Mesendoderm (in vitro differentiated cells): ENCODE measurements around the gene LDLRAD4.

Source experiments
- DNase-seq: peaks from one replicate; pipeline ENCODE4 v3.0.0; 2013
- H2AK5ac ChIP-seq: 2 replicates; pipeline ENCODE4 v1.6.1; 2013; ENCODE audit warnings: low read length, inconsistent platforms
- H2BK120ac ChIP-seq: 2 replicates; pipeline ENCODE4 v1.6.1; 2013; ENCODE audit warnings: low read depth, mild to moderate bottlenecking, low read length, moderate library complexity, mixed read lengths
- H2BK15ac ChIP-seq: replicated peaks from 2 replicates; pipeline ENCODE4 v1.6.1; 2013; ENCODE audit warnings: low read depth, mild to moderate bottlenecking, moderate library complexity
- H2BK5ac ChIP-seq: 2 replicates; pipeline ENCODE4 v1.6.1; 2013; ENCODE audit warnings: low read length, inconsistent platforms
- H3K18ac ChIP-seq: 2 replicates; pipeline ENCODE4 v1.6.1; 2013; ENCODE audit warnings: mild to moderate bottlenecking, low read length, mixed read lengths
- H3K23ac ChIP-seq: one replicate; pipeline ENCODE4 v1.6.1; 2013; ENCODE audit warnings: low read length
- H3K27ac ChIP-seq: 2 replicates; pipeline ENCODE4 v1.5.1; 2013; ENCODE audit warnings: low read depth, mild to moderate bottlenecking, inconsistent platforms, low read length, moderate library complexity
- H3K27me3 ChIP-seq: 2 replicates; pipeline ENCODE4 v1.6.1; 2013; ENCODE audit warnings: low read length, control low read depth, mild to moderate bottlenecking, inconsistent platforms; ENCODE audit not compliant: insufficient read depth, poor library complexity
- H3K36me3 ChIP-seq: 2 replicates; pipeline ENCODE4 v1.6.1; 2013; ENCODE audit warnings: low read length, inconsistent platforms; ENCODE audit not compliant: control insufficient read depth, insufficient read depth
- H3K4ac ChIP-seq: one replicate; pipeline ENCODE4 v1.6.1; 2013; ENCODE audit warnings: low read depth, mild to moderate bottlenecking, low read length, moderate library complexity
- H3K4me1 ChIP-seq: 2 replicates; pipeline ENCODE4 v1.6.1; 2013; ENCODE audit warnings: low read depth, low read length, inconsistent platforms; ENCODE audit not compliant: control insufficient read depth
- H3K4me2 ChIP-seq: 2 replicates; pipeline ENCODE4 v1.6.1; 2013; ENCODE audit warnings: low read length
- H3K4me3 ChIP-seq: 2 replicates; pipeline ENCODE4 v1.5.1; 2013; ENCODE audit warnings: mild to moderate bottlenecking, low read length
- H3K56ac ChIP-seq: one replicate; pipeline ENCODE4 v1.6.1; 2013; ENCODE audit warnings: low read length
- H3K79me1 ChIP-seq: 2 replicates; pipeline ENCODE4 v1.6.1; 2013; ENCODE audit warnings: low read length, inconsistent platforms
- H3K79me2 ChIP-seq: 2 replicates; pipeline ENCODE4 v1.6.1; 2013; ENCODE audit warnings: mild to moderate bottlenecking, low read length; ENCODE audit not compliant: control insufficient read depth, insufficient read depth
- H3K9ac ChIP-seq: 2 replicates; pipeline ENCODE4 v1.6.1; 2013; ENCODE audit warnings: low read length, inconsistent platforms
- H4K5ac ChIP-seq: one replicate; pipeline ENCODE4 v1.6.1; 2013; ENCODE audit warnings: low read length
- H4K8ac ChIP-seq: one replicate; pipeline ENCODE4 v1.6.1; 2013; ENCODE audit warnings: low read depth, mild to moderate bottlenecking, control low read depth, low read length, moderate library complexity
- WGBS: extraction: QIAGEN DNeasy Blood & Tissue Kit; methylation state at CpG from one replicate; pipeline ENCODE4 v1.1.7; 2013; ENCODE audit warnings: low lambda C conversion rate, missing lambda C conversion rate; ENCODE audit not compliant: insufficient coverage; ENCODE audit errors: extremely low coverage; 5-methylcytosine and 5-hydroxymethylcytosine counted together

Gene LDLRAD4

GRCh38 chr18:13540477-13541182 is 322.1 kb downstream of the LDLRAD4 start:
- Histone ChIP-seq H3K79me2 (no peaks in the 10 kb centered on the region), H4K8ac (no peak overlapping the region), H3K23ac (no peak overlapping the region), H3K27me3 (no peaks in the 10 kb centered on the region), H2AK5ac (no peak overlapping the region), H2BK120ac (no peak overlapping the region), H4K5ac (no peak overlapping the region), H3K4ac (no peak overlapping the region), H3K9ac (no peak overlapping the region), H3K4me3 (no peak overlapping the region), H3K36me3 (no peaks in the 10 kb centered on the region), H2BK5ac (no peak overlapping the region), H2BK15ac (no peak overlapping the region), H3K27ac (no peak overlapping the region), H3K18ac (no peak overlapping the region), H3K4me2 (no peak overlapping the region), H3K4me1 (peaks cover 4% of the 10 kb centered on the region), H3K56ac (no peak overlapping the region), H3K79me1 (no peaks in the 10 kb centered on the region)
- no CpG with 5 or more reads among the region's 12 CpGs for WGBS
- no peak for DNase-seq

- Histone ChIP-seq H3K23ac (no peak overlapping the region), H3K4me1 (peaks cover 4% of the 10 kb centered on the region), H4K8ac (no peak overlapping the region), H3K79me2 (no peaks in the 10 kb centered on the region), H3K27me3 (no peaks in the 10 kb centered on the region), H3K79me1 (no peaks in the 10 kb centered on the region), H2BK15ac (no peak overlapping the region), H3K27ac (no peak overlapping the region), H3K4ac (no peak overlapping the region), H3K56ac (no peak overlapping the region), H4K5ac (no peak overlapping the region), H3K4me2 (no peak overlapping the region), H2BK5ac (no peak overlapping the region), H3K18ac (no peak overlapping the region), H3K36me3 (no peaks in the 10 kb centered on the region), H2AK5ac (no peak overlapping the region), H2BK120ac (no peak overlapping the region), H3K4me3 (no peak overlapping the region), H3K9ac (no peak overlapping the region)
- DNase-seq, result no peak
- no CpG with 5 or more reads among the region's 13 CpGs for WGBS
These were observed 323.3 kb downstream of the LDLRAD4 start for GRCh38 chr18:13541621-13542519.

GRCh38 chr18:13542520-13542847 is 323.9 kb downstream of the LDLRAD4 start:
- no peak overlapping the region for H3K27ac ChIP-seq
- DNase-seq, result no peak
- H3K4me1 ChIP-seq, result peaks cover 4% of the 10 kb centered on the region

GRCh38 chr18:13543144-13543543 is 324.6 kb downstream of the LDLRAD4 start:
- H3K27ac ChIP-seq, result no peak overlapping the region

More at GRCh38 chr18:13542520-13542847, 323.9 kb downstream of the LDLRAD4 start:
- Histone ChIP-seq H3K4me3 (no peak overlapping the region), H2BK15ac (no peak overlapping the region), H3K79me1 (no peaks in the 10 kb centered on the region), H2AK5ac (no peak overlapping the region), H3K23ac (no peak overlapping the region), H4K8ac (no peak overlapping the region), H2BK120ac (no peak overlapping the region), H3K18ac (no peak overlapping the region), H3K4me2 (no peak overlapping the region), H4K5ac (no peak overlapping the region), H3K56ac (no peak overlapping the region), H2BK5ac (no peak overlapping the region), H3K27me3 (no peaks in the 10 kb centered on the region), H3K4ac (no peak overlapping the region), H3K79me2 (no peaks in the 10 kb centered on the region), H3K36me3 (no peaks in the 10 kb centered on the region), H3K9ac (no peak overlapping the region)
- no CpG with 5 or more reads among the region's 7 CpGs for WGBS

GRCh38 chr18:13543811-13544732 is 325.5 kb downstream of the LDLRAD4 start:
- Histone ChIP-seq H3K79me1 (no peaks in the 10 kb centered on the region), H3K4ac (no peak overlapping the region), H3K56ac (no peak overlapping the region), H2AK5ac (no peak overlapping the region), H2BK5ac (no peak overlapping the region), H3K4me3 (no peak overlapping the region), H3K9ac (no peak overlapping the region), H3K4me2 (no peak overlapping the region), H2BK120ac (no peak overlapping the region), H2BK15ac (no peak overlapping the region), H4K8ac (no peak overlapping the region), H4K5ac (no peak overlapping the region), H3K27ac (no peak overlapping the region), H3K27me3 (no peaks in the 10 kb centered on the region), H3K36me3 (no peaks in the 10 kb centered on the region), H3K79me2 (no peaks in the 10 kb centered on the region), H3K23ac (no peak overlapping the region), H3K4me1 (peaks cover 4% of the 10 kb centered on the region), H3K18ac (no peak overlapping the region)
- DNase-seq, result peak; percentile 30
- WGBS, result no CpG with 5 or more reads among the region's 25 CpGs

More at GRCh38 chr18:13543144-13543543, 324.6 kb downstream of the LDLRAD4 start:
- no peak overlapping the region for H3K23ac ChIP-seq
- no peak overlapping the region for H3K18ac ChIP-seq
- WGBS, result no CpG with 5 or more reads among the region's 4 CpGs
- H3K79me2 ChIP-seq, result no peaks in the 10 kb centered on the region
- H3K27me3 ChIP-seq, result no peaks in the 10 kb centered on the region
- H2BK15ac ChIP-seq, result no peak overlapping the region
- H2BK5ac ChIP-seq, result no peak overlapping the region
- H3K79me1 ChIP-seq, result no peaks in the 10 kb centered on the region
- no peak overlapping the region for H2BK120ac ChIP-seq
- no peaks in the 10 kb centered on the region for H3K36me3 ChIP-seq
- H3K4me1 ChIP-seq, result peaks cover 4% of the 10 kb centered on the region
- H3K56ac ChIP-seq, result no peak overlapping the region
- H3K4ac ChIP-seq, result no peak overlapping the region
- no peak overlapping the region for H2AK5ac ChIP-seq
- no peak overlapping the region for H3K4me2 ChIP-seq
- no peak overlapping the region for H4K5ac ChIP-seq
- no peak overlapping the region for H4K8ac ChIP-seq
- no peak overlapping the region for H3K4me3 ChIP-seq
- no peak for DNase-seq
- no peak overlapping the region for H3K9ac ChIP-seq
